Measurements from ENCODE around the gene CLDN22.

CLDN22 gene

DNA sequence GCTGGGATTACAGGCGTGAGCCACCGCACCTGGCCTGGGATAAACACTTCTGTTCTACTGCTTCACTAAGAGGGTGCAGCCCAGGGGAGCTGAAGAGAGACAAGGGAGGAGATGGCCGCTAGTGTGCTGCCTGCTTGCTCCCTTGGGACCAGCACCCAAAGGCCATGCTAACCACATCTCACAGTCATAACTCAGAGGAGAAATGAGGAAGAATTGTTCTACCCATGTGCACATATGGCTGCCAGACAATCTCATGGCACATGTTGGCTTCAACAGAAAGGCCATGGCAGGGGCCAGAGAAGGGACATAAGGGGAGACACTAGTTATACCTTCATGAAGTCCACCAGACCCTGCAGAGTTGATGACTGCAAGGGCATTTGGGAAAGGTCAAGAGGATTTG is 22.4 kb downstream of the CLDN22 start:
- Histone ChIP-seq H3K9me3 (no peaks in the 10 kb centered on the region), H3K36me3 (peaks cover 24 to 59% (median 35%) of the 10 kb centered on the region in 3 donors), H3K27me3 (no peaks in the 10 kb centered on the region), H3K27ac (no peak overlapping the region), H3K4me3 (no peak overlapping the region), H3K4me1 (no peaks in the 10 kb centered on the region)
- intact Hi-C loops (cut with DNase I; ENCODE audit: low total_unique reads) = no loop called here
- TF ChIP-seq CTCF (IDR thresholded peaks at IDR 0.05) = no peak
- DNase-seq = no peak

DNA sequence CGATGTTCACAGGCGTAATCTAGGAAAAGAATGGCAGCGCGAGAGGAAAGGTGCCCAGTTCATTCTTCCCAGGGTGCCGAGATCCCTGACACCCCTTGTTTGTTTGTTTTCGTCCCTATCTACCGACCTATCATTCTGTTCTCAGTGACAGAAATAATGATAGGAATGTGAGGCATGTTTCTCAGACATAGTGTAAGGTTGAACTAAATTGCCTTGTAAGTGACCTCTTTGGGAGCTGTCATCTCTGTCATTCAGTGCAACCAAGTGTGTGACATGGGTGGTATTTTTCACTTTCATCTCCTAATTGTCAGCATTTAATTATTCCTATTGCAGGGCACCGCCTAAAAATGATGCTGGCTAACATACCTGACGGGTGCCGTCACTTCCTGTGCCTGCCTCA is 24.4 kb downstream of the CLDN22 start:
- Histone ChIP-seq H3K4me1 (no peaks in the 10 kb centered on the region), H3K36me3 (peaks cover 26 to 74% (median 45%) of the 10 kb centered on the region in 3 donors), H3K4me3 (no peak overlapping the region), H3K27ac (no peak overlapping the region), H3K27me3 (no peaks in the 10 kb centered on the region), H3K9me3 (no peaks in the 10 kb centered on the region)
- TF ChIP-seq CTCF (IDR thresholded peaks at IDR 0.05) = no peak
- intact Hi-C loops (cut with DNase I; ENCODE audit: low total_unique reads) = no loop called here
- no peak for DNase-seq

GRCh38 chr4:183291070-183291469 is 29.0 kb downstream of the CLDN22 start:
- Histone ChIP-seq H3K4me1 (no peaks in the 10 kb centered on the region), H3K4me3 (no peak overlapping the region), H3K27ac (no peak overlapping the region), H3K36me3 (peaks cover 54 to 84% (median 76%) of the 10 kb centered on the region in 3 donors), H3K9me3 (no peaks in the 10 kb centered on the region), H3K27me3 (no peaks in the 10 kb centered on the region)
- intact Hi-C loops (cut with DNase I; ENCODE audit: low total_unique reads) = no loop called here
- DNase-seq = no peak
- TF ChIP-seq CTCF (IDR thresholded peaks at IDR 0.05) = no peak

- Histone ChIP-seq H3K27ac (no peak overlapping the region), H3K9me3 (no peaks in the 10 kb centered on the region), H3K36me3 (peaks cover 52 to 84% (median 76%) of the 10 kb centered on the region in 3 donors), H3K4me1 (no peaks in the 10 kb centered on the region), H3K27me3 (no peaks in the 10 kb centered on the region), H3K4me3 (no peak overlapping the region)
- no peak for TF ChIP-seq CTCF (IDR thresholded peaks at IDR 0.05)
- intact Hi-C loops (cut with DNase I; ENCODE audit: low total_unique reads) = no loop called here
- DNase-seq = no peak
Measured at GRCh38 chr4:183289688-183290087, 30.4 kb downstream of the CLDN22 start.

DNA sequence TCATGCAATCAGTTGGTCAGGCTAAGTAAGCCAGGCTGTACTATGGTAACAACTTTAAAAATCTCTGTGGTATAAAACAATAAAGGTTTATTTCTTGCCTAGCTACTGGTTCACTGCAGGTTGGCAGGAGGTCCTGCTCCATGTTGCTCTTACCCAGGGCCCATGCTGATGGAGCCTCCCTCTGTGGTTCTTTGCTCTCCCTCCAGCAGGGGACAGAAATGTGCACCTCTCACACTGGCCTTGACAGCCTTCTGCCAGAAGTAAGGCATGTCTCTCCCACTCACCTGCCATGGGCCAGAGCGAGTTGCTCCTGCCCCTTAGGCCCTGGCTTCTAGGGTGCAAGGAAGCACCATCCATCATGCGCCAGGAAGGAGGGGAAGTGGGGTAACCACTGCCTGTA is 31.1 kb downstream of the CLDN22 start:
- Histone ChIP-seq H3K4me1 (no peaks in the 10 kb centered on the region), H3K36me3 (peaks cover 60 to 84% (median 76%) of the 10 kb centered on the region in 3 donors), H3K4me3 (no peak overlapping the region), H3K27ac (no peak overlapping the region), H3K9me3 (no peaks in the 10 kb centered on the region), H3K27me3 (no peaks in the 10 kb centered on the region)
- DNase-seq = no peak
- intact Hi-C loops (cut with DNase I; ENCODE audit: low total_unique reads) = no loop called here
- TF ChIP-seq CTCF (IDR thresholded peaks at IDR 0.05) = no peak

DNA sequence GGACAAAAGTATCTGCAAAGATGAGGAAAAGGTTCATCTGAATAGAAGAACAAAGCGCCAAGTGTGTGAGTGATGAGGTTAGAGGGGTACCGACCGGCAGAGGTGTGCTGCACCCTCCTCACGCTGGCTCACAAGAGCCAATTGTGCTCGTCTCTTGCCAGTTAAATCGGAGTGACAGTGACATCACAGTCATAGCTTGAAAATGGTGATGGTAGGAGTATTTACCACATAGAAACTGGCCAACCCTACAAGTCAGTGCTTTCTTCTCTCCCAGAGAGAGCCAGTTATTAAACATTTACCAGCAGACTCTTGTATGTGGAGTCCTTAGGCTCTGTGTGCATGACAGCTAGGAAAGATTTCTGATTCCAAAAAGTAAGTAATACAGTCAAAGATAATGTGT is 32.4 kb downstream of the CLDN22 start:
- H3K27ac ChIP-seq = no peak overlapping the region
- H3K36me3 ChIP-seq = peaks cover 73 to 90% (median 78%) of the 10 kb centered on the region in 3 donors
- intact Hi-C loops (cut with DNase I; ENCODE audit: low total_unique reads) = no loop called here
- DNase-seq = no peak
- no peak overlapping the region for H3K4me3 ChIP-seq
- no peaks in the 10 kb centered on the region for H3K4me1 ChIP-seq
- no peaks in the 10 kb centered on the region for H3K27me3 ChIP-seq
- TF ChIP-seq CTCF (IDR thresholded peaks at IDR 0.05) = no peak
- H3K9me3 ChIP-seq = no peaks in the 10 kb centered on the region

All from tibial artery (tissue), 4 donors.